ENCODE results near the gene FGD2.

DNA sequence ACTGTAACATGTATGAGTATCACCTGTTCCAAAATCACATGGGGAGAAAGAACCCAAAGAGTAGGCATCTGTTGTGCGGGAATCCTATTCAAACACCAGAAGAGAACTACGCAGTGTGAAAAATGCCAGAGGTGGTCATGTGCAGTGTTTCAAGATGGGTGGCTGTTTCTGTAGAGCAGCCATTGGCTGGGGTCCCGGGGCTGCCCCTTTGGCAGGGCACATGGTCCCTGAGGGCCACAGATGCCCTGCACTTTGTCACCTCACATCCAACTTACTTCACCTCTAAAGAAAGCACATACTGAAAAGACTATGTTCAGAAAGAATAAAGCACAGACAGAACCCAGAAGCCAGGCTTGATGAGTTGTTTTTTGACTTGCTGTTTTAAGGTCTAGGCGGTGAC is 31.8 kb upstream of the FGD2 start:
- no peak for TF ChIP-seq YY1 (IDR thresholded peaks at IDR 0.05; ENCODE audit: insufficient read depth, insufficient read length)
- no peak for TF ChIP-seq SUZ12 (IDR thresholded peaks at IDR 0.05; ENCODE audit: extremely low read depth, insufficient read depth, insufficient read length)

All from NT2/D1 (cell line).